H1 (cell line): ENCODE results near the gene DGCR8.

Experiments used
- CHD2 ChIP-seq: IDR thresholded peaks from 2 replicates; pipeline ENCODE4 v1.6.1; 2012; ENCODE audit warnings: low read length, improper control_type of control experiment
- POLR2A ChIP-seq, 2 experiments: IDR thresholded peaks; 1 replicate in 1 of 2; 2 replicates in 1 of 2; pipeline ENCODE4 v1.6.1; 2011; ENCODE audit warnings: low read depth in 2 of 2, low read length in 2 of 2, mild to moderate bottlenecking in 2 of 2; ENCODE audit errors: control extremely low read depth in 1 of 2

DNA sequence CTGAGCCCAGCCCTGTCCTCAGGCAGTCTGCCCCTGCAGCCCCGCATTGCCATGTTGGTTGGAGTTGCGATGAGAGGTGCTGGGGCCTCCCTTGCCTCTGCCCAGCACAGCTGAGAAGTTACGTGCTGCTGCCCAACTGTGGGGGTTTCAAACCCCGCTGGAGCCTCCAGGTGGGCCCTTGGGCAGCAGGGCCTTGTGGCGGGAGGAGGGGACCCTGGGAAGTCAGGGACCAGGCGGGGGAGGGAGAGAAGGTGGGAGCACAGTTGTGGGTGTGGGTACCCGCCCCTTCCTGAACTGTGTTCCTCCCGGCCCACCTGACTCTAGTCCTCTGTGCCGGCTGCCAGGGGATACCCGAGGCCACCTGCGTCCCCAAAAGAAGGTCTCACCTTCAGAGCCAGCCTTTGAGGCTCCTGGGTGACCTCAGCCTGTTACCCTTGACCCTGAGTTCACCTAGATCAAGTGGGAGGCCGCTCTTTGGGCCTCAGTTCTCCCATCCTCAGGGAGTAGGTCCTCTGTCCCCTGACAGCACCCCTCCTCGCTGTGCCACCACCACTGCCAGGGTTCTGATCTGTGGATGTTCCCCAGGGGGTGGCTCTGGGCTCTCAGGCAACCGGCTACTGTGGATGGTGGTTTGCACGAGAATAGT is 78.5 kb downstream of the DGCR8 start:
- TF ChIP-seq POLR2A (IDR thresholded peaks at IDR 0.05; ENCODE audit: control extremely low read depth in 1 of 2, low read depth in 2 of 2, low read length in 2 of 2) (no peak), CHD2 (no peak)
